IMR-90 (cell line): ENCODE measurements around the gene PTK6.
"Not testable (repeated sequence)": the region's sequence is repeated elsewhere in the genome, so short reads cannot be mapped to it uniquely, and the experiment has no call there.

ENCODE experiments used
- CTCF ChIP-seq: conservative IDR thresholded peaks from 2 replicates; pipeline ENCODE4 v1.5.1; 2012; ENCODE audit warnings: mild to moderate bottlenecking, low read depth, low read length, improper control_type of control experiment
- MAFK ChIP-seq: IDR thresholded peaks from 2 replicates; pipeline ENCODE4 v1.6.1; 2012; ENCODE audit warnings: low read depth, low read length, improper control_type of control experiment
- MAZ ChIP-seq: IDR thresholded peaks from 2 replicates; pipeline ENCODE4 v1.6.1; 2012; ENCODE audit warnings: low read depth, mild to moderate bottlenecking, low read length, improper control_type of control experiment, moderate library complexity, borderline replicate concordance
- MXI1 ChIP-seq: IDR thresholded peaks from 2 replicates; pipeline ENCODE4 v1.6.1; 2012; ENCODE audit warnings: low read depth, mild to moderate bottlenecking, low read length, moderate library complexity, borderline replicate concordance
- POLR2A ChIP-seq: IDR thresholded peaks from 2 replicates; pipeline ENCODE4 v1.6.1; 2012; ENCODE audit warnings: mild to moderate bottlenecking, low read depth, low read length
- RAD21 ChIP-seq: IDR thresholded peaks from 2 replicates; pipeline ENCODE4 v1.6.1; 2012; ENCODE audit warnings: low read length, improper control_type of control experiment
- RFX5 ChIP-seq: IDR thresholded peaks from 2 replicates; pipeline ENCODE4 v1.8.0; 2012; ENCODE audit warnings: low read depth, mild to moderate bottlenecking, low read length, moderate library complexity
- USF2 ChIP-seq: fragments of 150-350 bp; IDR thresholded peaks from 2 replicates; pipeline ENCODE4 v1.6.1; 2017; ENCODE audit warnings: mild to moderate bottlenecking, antibody characterized with exemption, low read length, low read depth

GRCh38 chr20:63514520-63514919 is 22.7 kb downstream of the PTK6 start:
- TF ChIP-seq CTCF, MAZ, POLR2A, USF2, RFX5, MXI1, MAFK, RAD21: not testable (repeated sequence)
